HG03342 (cell line): ENCODE measurements around the gene NAPG.
"Not testable (repeated sequence)": the region's sequence is repeated elsewhere in the genome, so short reads cannot be mapped to it uniquely, and the experiment has no call there.

Source experiments
- ATAC-seq: cut with Tn5 transposase; IDR thresholded peaks from one replicate; pipeline ENCODE4 v1.9.1; 2021; ENCODE audit warnings: mild to moderate bottlenecking, moderate library complexity; ENCODE audit not compliant: unreplicated experiment

The NAPG gene

DNA sequence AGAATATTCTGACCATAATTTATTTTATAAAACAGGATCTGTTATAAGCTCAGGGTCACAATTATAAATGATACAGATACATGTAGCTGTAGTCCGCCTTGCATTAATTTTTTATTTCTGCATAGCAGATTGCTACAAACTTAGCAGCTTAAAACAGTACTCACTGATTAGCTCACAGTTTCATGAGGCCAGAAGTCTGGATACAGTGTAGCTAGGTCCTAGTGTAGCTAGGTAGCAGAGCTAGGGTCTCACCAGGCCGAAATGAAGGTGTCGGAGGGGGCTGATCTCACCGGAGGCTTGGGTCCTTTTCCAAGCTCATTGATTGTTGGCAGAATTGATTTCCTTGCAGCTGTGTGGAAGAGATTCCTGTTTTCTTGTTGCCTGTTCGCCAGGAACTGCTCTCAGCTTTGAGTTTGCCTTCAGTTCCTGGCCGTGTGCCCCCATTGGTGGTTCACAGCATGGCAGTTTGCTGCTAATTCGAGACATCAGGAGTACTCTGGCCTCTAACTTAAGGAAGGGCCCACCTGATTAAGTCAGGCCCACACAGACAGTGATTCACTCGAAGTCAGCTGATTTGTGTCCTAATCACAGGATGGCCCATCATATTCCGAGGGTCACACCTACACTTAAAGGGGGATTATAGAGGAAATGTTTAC is 18.4 kb downstream of the NAPG start:
- no peak for ATAC-seq

DNA sequence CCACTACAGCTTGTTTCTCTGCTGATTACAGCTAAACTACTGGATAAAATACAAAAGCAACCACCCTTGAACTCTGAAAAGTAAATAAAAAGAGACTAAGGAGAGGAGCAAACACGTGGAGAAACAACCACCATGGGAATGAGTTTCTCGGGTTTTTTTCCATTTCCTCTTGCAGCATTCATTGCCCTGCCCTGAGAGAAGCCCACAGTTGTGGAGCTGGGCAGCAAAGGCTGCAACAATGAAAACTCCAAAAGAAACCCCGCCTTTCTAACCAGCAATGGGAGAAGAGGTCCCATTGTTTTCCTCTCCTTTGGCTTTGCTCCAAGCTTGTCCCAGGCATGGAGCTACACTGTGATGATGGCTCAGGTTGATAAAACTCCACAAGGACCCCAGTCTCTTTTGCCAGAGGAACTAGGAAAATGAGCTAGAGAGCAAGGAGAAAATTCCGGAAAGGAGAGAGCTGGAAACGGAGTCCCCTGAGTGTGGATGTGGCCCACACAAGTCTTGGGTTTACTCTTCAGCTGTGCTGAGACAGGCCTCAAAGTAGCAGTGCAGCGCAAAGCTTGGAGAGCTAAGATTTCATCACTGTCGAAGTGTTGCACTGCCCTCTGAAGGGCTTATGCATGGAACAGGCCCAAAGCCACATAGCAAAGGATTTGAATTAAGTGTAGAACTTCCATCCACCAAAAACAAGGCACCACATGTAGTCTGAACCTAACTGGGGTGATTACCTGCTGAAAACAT is 20.9 kb downstream of the NAPG start:
- no peak for ATAC-seq

DNA sequence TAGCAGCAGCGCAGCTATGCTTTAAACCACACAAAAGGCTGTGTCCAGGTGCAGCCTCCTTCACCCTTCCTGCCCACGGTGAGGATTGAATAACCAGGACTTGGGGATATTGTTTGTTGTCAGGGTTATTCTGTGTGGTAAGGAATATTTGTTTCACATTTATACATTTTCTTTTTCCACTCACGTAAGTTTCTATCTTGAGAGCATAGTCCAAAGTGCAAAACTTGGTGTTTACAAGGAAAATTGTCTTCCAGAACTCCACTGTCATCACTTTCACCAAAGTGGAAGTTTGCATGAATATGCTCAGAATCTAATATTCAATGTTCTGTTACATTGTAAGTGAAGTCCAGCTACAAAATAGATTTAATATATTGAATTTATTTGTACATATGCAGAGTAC is 26.4 kb downstream of the NAPG start:
- no peak for ATAC-seq

DNA sequence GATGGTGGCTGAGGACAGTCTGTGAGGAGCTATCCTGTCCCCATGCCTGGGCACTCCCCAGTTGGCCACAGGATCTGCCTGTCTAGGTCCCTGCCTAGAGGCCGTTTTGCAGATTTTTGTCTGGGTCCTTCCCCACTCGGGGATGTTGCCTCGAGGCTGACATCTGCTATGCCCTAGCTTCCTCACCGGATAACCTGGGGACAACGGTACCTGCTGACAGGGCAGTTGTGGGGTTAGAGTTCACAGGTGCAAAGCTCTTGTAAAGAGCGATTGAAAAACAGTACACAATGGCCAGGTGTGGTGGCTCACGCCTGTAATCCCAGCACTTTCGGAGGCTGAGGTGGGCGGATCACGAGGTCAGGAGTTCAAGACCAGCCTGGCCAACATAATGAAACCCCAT is 30.4 kb downstream of the NAPG start:
- not testable (repeated sequence) for ATAC-seq

DNA sequence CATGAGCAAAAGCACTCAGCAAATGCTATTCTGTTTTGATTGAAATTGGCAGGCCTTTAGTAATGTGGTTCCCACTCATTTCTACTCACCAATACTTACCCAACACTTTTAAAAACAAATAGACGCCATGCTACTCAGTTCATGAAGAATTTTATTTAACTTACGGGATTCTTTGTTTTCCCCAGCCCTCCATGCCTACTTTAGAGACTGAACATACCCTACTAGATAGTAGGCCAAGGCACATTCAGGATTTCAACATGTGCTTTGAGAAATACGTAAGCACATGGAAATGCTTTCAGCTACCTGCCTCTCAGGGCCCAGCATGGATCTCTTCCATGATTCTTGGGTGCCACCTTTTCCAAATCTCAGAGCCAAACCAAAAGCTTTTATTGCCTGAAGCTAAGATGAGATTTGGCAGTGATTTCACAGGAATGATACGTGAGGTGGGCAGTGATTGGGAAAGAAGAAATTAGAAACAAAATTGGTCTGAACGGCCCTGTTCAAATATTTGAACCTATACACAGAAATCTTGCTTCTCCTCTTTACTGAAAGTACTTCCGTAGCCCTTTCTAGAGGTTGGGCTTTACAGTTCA is 31.4 kb downstream of the NAPG start:
- ATAC-seq = no peak

DNA sequence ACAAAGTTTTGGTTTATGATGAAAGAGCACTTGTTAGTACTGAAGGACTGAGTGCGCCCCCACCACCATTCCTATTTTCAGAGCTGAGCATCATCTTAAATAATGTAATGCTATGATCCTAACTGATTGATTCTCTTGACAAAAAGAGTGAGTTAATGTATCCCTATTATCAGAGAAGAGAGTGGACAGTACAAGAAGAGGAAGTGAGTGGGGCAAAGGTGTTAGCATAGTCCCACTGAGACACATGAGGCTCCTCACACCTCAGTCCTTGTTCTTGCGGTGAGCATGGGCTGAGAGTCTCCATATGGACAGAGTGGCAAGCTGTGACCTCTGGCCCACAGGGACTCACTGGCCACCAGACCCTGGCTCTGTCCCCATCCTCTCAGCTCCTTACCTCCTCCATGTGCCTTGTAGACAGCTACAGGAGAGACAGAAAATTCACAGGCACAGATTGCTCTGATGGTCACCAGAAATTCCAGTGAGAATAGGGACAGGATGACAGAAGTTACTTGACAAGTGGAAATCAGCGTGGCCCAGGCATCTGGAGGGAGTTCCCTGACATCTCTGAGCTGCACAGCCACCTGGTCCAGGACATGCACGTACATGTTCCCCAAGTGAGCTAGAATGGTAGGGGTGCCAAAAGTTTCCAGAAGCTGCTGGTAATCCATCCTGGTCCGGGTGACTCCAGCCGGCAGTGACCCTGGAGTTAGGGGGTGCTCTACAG is 32.6 kb downstream of the NAPG start:
- no peak for ATAC-seq

DNA sequence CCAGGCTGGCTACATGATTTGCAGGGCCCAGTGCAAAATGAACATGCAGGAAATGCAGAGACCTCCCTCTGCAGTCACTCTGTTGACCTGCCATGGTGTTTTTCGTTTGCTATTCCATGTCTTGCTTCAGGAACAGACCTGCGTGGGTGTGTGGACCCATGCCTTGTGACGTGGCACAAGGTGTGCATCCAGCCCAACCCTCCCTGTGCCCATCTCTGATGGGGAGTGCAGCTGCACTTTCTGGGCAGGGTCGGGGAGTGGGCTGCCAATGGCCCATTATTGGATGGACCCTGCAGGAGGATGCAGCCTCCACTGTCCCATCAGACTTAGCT is 33.1 kb downstream of the NAPG start:
- ATAC-seq = no peak

DNA sequence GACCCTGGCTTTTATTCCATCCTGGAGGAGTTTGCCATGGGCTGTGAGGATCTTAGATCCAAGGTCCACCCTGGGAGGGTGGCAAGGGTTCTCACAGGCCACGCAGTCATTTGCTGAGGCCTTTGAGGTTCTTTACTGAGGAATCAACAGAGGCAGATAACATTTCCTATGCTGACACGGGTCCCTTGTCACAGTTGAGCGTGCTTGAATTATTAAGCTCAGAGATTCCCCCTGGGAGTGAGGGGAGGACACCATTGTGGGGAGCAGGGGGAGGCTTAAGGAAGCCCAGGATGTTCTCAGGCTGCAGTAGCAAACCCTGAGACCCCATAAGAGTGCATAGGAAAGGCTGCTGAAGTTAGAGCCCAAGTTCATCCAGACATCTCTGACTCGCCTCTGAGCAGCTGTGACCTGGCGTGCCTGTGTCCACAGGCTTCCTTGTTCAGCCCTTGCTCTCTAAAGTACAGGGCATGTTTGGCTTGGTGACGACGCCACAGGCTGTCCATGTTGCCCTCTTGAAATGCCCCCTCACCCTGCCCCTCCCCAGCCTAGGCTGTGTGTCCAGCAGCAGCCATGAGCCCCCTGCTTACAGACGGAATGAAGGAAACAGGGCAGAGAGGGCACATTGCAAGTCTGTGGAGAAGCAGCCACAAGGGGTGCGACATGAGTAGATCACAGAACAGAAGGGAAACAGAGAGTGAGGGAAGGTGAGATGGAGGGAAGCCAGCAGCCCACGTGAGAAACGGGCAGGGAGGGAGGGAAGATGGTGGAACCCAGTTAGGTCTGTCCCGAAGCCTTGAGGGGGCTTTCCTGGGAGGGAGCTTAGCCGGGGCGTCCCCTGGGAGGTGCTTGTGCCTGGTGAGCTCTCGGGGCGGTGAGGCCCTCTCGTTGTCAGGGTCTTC is 34.0 kb downstream of the NAPG start:
- no peak for ATAC-seq

DNA sequence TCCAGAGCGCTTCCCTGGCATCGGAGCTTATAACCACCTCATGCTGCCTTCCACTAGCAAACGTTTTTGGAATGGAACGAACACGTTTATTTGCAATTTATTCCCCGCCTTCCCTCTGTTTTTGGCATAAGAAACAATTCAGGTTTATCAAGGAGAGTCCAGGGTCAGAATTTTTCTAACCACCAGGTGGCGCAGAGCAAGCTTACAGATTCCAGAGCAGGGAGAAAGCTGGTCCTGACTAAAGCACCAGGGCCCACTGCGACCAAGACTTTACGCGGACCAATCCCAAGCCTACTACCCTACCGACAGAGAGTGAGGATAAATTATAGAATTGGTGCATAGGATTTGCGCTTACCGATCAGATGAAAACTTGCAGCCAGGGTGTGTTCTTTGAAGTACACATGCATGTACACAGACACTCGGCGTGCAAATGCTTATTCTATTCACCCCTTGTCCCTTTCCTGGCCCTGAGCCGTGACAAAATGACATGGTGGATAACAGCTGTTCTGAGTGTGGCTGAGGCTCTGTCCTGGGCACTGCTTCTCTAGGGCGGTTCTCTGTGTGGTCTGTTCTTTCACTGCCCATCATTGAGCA is 34.7 kb downstream of the NAPG start:
- no peak for ATAC-seq

DNA sequence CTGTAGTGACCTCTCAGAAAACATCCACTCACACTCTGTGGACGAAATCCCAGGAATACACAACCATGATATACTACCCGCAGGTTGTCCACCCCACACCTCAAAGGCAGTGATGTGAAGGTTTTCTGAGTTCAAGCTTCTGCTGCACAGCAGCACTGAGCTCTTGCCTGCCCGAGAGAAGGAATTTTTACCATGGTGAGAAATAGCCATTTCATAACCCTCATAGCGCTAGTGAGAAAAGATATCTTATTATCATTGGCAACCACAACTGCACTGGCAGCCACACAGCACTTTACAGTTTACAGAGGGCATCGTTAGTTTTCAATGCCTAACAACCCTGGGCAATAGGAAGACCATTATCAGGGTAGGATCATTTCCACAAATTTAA is 36.9 kb downstream of the NAPG start:
- ATAC-seq = no peak

DNA sequence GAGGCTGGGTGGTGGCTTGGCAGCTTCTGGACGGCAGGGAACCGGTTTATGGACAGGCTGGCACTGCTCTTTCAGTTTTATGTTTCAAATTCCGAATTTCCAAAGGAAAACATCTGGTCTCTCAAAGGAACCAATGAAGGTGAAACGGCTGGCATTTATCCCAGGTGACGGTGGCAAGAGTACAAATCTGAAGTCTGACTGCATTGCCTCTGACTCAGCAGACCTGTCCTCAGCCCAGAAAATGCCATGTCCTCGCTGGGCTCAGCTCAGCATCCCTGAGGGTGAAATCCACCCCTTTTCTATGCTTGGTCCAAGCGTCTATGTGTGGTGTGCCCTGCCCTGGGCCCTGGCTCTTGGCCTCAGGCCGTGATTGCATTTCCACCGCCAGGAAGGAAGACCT is 38.1 kb downstream of the NAPG start:
- no peak for ATAC-seq

DNA sequence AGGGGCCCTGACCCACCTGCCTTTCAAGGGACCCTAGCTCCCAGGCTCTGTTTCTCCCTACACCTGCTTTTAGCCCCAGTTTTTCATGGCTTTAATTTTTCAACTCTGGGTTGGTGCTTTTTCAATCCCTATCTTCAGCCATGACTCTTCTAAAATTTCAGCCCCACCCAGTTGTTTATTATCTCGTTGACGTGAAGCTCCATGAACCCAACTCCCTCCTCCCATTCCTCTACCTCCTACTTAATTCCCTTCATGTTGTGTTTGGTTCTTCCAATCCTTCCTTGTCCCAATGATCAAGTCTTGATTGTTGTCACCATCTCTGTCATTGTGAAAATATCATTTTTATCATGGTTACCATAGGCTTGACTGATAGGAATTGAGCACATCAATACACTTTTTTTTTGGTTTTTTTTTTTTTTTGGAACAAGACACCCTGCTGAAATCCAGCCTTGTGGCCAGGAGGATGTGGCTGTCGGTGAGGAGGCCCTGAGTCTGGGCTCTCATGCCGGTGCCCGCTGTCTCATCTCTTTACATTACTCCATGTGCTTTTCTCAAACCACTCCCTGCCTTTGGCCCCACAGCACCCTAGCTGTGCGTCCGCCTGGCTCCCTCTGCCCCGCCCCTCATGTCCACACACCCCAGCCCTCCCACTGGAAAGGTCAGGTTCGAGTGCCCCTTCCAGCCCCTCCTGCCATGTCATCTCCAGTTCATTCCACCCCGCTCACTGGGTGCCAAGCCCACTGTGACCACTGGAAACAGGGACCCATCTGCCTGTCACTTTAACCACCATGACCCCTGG is 39.3 kb downstream of the NAPG start:
- ATAC-seq = no peak

DNA sequence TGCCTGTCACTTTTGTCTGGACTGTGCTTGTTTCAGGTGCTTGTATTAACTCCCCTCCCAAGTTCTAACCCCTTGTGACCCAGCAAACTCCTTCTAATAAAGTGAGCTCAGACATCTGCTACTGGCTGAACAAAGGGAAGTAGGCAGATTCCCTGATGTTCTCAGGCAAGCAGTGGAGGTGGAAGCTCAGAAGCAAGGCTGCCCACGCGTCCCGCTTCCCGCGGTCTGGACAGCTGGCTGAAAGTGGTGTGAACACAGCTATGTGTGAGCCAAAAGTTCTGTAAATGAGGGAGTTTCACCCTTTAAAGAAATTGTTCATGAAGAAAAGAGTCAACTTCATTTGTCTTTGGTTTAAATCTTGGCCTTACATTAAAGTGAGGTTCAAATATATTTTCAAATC is 40.0 kb downstream of the NAPG start:
- no peak for ATAC-seq

DNA sequence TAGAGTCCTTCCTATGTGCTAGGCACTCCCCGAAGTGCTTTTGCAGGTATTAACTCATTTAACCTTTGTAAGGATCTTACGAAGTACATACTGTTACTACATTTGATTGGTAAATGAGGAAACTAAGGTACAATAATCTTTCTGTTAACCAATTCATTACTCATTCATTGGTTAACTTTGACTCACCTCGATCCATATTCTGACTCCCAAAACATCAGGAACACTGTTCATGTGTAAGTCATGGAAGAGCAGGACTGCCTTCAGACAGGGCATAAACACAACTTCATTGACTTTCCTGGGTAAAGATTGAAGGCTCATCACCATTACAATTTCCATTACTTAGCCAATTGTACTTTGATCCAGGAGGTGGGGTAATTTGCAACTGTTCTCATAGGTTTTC is 40.6 kb downstream of the NAPG start:
- no peak for ATAC-seq

DNA sequence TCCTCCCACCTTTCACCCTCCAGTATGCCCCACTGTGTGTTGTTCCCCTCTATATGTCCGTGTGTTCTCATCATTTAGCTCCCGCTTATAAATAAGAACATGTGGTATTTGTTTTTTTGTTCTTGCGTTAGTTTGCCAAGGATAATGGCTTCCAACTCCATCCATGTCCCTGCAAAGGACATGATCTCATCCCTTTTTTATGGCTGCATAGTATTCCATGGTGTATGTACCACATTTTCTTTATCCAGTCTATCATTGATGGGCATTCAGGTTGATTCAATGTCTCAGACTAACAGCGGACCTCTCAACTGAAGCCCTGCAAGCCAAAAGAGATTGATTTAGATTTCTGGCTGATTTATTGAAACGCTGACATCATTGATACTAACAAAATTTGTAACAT is 44.1 kb downstream of the NAPG start:
- not testable (repeated sequence) for ATAC-seq

DNA sequence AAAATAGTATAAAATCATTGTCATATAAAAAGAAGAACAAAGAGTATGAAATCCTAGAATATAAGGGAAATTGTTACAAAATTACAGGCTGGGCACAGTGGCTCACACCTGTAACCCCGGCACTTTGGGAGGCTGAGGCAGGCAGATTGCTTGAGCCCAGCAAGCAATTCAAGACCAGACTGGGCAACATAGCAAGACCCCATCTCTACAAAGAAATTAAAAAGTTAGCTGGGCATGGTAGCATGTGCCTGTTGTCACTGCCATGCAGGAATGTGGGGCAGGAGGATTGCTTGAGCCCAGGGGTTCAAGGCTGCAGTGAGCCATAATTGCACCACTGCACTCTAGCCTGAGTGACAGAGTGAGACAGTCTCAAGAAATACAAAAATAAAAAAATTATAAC is 44.8 kb downstream of the NAPG start:
- no peak for ATAC-seq

DNA sequence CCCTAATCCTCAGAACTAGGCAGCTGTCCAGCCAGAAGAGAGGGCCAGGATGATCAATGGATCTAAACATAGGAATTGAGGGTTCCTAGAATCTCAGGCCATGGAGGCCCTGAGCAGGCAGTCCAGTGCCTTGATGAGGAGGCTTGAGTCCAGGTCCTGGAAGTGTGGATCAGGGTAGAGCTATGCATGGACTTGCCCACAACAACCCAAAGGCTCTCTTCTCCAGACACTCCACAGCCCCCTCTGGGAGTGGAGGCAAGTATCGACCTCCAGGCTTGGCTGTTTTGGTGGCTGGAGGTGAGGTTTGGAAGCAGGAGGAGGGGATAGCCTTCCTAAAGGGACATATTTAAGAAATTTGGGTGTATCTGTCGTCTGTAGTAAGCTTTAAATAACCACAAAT is 45.7 kb downstream of the NAPG start:
- no peak for ATAC-seq

DNA sequence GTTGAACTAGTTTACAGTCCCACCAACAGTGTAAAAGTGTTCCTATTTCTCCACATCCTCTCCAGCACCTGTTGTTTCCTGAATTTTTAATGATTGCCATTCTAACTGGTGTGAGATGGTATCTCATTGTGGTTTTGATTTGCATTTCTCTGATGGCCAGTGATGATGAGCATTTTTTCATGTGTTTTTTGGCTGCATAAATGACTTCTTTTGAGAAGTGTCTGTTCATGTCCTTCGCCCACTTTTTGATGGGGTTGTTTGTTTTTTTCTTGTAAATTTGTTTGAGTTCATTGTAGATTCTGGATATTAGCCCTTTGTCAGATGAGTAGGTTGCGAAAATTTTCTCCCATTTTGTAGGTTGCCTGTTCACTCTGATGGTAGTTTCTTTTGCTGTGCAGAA is 47.4 kb downstream of the NAPG start:
- ATAC-seq = not testable (repeated sequence)

DNA sequence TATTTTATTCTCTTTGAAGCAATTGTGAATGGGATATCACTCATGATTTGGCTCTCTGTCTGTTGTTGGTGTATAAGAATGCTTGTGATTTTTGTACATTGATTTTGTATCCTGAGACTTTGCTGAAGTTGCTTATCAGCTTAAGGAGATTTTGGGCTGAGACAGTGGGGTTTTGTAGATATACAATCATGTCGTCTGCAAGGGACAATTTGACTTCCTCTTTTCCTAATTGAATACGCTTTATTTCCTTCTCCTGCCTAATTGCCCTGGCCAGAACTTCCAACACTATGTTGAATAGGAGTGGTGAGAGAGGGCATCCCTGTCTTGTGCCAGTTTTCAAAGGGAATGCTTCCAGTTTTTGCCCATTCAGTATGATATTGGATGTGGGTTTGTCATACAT is 48.6 kb downstream of the NAPG start:
- not testable (repeated sequence) for ATAC-seq
